ENCODE measurements around the gene ASB10.

ASB10 gene, protein sequence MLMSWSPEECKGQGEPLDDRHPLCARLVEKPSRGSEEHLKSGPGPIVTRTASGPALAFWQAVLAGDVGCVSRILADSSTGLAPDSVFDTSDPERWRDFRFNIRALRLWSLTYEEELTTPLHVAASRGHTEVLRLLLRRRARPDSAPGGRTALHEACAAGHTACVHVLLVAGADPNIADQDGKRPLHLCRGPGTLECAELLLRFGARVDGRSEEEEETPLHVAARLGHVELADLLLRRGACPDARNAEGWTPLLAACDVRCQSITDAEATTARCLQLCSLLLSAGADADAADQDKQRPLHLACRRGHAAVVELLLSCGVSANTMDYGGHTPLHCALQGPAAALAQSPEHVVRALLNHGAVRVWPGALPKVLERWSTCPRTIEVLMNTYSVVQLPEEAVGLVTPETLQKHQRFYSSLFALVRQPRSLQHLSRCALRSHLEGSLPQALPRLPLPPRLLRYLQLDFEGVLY

DNA sequence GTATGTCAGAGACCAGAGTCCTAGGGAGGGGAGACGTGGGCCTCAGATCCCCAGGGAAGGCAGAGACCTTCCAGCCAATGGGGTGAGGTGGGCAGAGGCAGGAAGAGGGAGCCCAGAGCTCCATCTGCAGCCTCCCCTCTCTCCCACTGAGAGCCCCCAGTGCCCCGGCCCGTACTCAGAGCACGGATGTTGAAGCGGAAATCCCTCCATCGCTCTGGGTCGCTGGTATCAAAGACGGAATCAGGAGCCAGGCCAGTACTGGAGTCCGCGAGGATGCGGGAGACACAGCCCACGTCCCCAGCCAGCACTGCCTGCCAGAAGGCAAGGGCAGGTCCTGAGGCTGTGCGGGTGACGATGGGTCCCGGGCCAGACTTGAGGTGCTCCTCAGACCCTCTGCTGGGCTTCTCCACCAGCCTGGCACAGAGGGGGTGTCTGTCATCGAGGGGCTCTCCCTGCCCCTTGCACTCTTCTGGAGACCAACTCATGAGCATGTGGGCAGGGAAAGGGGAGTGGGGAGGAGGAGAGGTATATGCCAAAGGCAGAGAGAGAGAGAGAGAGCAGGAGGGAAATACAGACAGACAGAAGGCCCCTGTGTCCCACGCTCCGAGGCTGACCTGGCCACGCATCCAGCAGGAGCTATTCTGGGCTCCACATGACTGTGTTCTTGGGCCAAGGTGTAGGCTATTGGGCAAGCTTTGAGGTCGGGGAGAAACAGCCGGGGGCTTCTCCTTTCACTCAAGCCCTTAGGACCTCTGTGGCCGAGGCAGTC, at the start of gene ASB10:
Gene ASB10 (minus strand): TSS at position 611 of the 769 bp plus-strand sequence. CDS start 120 bp downstream, at position 491.
- DNase-seq, result no peak

DNA sequence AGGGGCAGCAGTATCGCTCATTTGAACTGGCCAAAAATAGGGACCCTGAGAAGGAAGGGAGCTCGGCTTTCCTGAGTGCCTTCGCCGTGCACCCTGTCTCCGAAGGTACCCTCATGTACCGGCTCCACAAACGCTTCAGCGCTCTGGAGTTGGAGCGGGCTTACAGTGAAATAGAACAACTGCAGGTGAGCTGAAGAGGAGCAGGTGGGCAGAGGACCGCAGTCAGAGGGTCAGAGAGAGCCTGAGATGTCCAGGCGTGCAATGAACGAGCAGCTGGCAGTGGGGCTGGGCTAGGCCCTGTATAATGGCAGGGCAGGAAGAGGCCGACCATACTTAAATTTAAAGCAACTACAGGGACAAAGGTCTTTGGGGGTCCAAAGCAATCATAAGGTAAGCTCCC, 49.4 kb upstream of the ASB10 start:
- DNase-seq, result no peak

DNA sequence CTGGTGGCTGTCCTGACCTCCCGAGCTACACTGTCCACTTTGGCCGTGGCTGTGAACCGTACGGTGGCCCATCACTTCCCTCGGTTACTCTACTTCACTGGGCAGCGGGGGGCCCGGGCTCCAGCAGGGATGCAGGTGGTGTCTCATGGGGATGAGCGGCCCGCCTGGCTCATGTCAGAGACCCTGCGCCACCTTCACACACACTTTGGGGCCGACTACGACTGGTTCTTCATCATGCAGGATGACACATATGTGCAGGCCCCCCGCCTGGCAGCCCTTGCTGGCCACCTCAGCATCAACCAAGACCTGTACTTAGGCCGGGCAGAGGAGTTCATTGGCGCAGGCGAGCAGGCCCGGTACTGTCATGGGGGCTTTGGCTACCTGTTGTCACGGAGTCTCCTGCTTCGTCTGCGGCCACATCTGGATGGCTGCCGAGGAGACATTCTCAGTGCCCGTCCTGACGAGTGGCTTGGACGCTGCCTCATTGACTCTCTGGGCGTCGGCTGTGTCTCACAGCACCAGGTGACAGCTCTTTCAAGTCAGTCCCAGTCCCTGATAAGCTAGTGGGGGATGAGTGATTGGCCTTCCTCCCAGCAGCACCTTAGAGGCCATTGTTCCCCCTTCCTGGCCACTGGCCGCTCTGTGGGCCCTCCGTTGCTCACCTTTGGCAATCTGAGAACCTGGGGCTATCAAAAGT, 48.2 kb upstream of the ASB10 start:
- DNase-seq, result no peak

DNA sequence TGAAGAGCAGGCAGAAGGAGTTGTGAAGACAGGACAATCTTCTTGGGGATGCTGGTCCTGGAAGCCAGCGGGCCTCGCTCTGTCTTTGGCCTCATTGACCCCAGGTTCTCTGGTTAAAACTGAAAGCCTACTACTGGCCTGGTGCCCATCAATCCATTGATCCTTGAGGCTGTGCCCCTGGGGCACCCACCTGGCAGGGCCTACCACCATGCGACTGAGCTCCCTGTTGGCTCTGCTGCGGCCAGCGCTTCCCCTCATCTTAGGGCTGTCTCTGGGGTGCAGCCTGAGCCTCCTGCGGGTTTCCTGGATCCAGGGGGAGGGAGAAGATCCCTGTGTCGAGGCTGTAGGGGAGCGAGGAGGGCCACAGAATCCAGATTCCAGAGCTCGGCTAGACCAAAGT, 46.8 kb upstream of the ASB10 start:
- DNase-seq, result no peak

DNA sequence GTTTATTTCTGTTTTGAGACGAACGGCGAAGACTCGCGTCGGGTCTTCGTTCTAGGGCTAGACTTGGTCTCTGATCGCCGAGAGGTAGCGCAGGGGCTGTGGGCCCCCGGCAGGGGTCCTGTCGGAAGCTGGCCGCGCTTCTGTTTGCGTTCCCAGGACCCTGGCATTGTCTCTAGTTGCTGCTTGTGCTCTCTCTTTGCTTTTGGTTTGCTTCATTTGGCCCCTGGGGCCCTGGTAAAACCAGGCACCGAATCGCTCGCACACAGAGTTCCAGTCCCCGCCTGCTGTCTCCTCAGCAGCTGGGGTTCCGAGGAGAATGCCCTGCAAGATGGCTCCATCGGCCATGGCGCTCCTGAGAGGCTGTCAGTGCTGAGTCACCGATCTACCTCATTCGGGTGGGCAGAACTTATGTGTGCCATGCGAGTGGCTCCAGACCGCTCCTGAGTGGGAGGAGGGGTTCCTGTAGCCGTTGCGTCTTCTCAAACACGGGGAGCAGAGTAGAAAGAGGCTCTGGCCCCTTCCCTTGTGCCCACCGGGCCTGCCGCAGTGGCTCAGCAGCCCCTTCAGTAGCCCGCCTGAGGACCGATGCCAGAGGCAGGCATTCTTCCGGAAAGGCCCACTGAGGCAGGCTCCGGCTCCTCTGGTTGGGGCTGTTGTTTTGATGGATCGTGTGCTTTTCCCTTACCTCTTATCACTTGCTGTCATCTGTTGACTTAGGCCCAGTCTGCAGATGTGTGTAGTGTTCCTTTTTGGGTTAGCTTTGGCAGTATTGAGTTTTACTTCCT, 46.1 kb upstream of the ASB10 start:
- no peak for DNase-seq

DNA sequence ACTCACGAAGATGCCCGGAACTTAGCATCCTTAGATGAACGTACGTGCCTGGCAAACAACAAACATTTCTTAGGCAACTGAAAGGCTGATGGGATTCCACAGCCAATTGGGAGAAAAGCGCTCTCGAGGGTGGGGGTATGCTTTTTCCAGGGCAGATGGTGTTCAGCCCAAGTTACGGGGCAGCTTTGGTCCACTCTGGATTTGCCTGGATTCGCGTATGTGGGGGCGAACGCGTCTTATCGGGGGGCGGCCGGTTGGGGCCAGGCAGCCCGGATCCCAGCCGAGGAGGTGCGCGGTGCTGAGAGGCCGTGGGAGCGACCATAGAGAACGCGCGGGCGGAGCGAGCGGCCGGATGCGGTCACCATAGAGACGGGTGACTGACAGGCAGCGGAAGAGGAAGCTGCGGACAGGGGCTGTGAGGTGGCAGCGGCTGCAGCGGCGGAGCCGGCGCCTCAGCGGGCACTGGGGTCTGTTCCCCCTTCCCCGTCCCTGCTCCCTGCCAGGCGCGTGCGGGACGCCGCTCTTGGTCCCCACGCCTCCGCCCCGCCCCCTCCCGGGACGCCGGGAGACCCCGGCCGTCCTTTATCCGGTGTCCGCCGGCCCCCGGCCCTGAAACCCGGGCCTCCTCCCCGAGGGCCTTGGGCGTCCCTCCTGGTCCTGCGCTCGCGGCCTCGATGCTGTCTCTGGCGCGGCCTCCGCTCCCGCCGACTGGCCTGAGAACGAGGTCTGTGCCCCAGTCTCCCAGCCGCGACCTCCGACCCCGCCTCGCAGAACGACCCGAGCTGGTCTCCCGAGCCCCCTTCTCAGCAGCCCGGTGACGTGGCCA, 45.3 kb upstream of the ASB10 start, which contains the start of gene CHPF2:
Gene CHPF2 (plus strand): TSS at position 393 of the 826 bp plus-strand sequence. CDS start 1,529 bp downstream, outside the sequence.
- DNase-seq, result peak; percentile 43

DNA sequence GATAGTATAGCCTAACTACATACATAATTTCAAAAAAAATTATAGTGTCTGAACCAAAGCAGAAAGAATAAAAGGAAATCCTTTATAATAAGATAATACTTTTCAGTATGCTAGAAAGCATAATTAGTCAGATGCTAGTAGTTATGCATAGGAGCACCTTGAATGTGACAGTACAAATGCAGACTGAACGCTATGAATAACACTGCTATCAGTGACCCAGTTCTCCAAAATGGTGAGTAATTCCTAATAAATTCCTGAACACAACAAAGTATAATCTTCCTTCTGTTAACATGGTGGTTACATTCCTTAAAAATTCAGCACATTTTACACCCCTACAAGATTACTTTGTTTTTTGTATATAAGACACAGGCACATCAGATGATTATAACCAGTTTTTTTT, 44.0 kb upstream of the ASB10 start:
- no peak for DNase-seq

DNA sequence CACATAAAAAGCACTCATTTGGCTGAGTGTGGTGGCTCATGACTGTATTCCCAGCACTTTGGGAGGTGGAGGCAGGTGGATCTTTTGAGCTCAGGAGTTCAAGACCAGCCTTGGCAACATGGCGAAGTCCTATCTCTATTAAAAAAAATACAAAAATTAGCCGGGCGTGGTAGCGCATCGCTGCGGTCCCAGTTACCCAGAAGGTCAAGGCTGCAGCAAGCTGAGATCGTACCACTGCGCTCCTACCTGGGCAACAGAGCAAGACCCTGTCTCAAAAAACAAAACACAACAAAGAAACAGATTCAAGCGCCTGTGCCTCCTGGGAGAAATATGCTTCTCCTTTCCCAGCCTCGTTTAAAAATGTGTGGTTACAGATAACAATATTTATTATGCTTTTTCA, 42.2 kb upstream of the ASB10 start:
- DNase-seq, result no peak

DNA sequence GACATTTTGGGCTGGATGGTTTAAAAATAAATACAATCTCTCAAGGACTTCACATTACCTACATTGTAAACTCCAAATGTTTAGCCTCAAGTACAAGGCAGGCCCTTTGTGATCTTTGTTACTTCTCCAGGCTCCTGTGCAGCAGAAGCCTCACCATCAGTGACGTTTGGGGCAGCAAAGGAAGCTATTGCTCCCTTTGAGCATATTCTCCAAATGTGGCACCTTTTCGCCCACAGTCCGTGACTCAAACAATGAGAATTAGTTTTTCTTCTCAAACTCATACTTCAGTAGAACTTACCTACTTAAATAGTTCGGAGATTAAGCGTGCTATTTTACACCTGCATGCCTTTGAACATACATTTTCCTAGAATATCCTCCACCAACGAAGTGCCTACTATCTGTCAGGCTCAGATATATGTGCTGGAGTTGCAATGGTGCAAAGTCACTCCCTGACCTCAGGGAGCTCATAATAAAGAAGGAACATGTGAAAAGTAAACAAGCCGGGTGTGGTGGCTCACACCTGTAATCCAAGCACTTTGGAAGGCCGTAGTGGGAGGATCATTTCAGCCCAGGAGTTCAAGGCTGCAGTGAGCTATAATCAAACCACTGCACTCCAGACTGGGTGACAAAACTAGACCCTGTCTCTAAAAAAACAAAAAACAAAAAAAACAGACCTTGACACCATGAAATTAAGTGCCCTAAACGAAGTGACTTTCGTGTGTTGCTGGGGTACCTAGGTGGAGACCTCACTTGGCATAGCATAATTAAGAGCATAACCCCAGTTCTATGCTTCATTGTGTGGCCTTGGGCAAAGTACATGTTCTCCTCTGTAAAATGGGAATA, 41.2 kb upstream of the ASB10 start:
- no peak for DNase-seq

DNA sequence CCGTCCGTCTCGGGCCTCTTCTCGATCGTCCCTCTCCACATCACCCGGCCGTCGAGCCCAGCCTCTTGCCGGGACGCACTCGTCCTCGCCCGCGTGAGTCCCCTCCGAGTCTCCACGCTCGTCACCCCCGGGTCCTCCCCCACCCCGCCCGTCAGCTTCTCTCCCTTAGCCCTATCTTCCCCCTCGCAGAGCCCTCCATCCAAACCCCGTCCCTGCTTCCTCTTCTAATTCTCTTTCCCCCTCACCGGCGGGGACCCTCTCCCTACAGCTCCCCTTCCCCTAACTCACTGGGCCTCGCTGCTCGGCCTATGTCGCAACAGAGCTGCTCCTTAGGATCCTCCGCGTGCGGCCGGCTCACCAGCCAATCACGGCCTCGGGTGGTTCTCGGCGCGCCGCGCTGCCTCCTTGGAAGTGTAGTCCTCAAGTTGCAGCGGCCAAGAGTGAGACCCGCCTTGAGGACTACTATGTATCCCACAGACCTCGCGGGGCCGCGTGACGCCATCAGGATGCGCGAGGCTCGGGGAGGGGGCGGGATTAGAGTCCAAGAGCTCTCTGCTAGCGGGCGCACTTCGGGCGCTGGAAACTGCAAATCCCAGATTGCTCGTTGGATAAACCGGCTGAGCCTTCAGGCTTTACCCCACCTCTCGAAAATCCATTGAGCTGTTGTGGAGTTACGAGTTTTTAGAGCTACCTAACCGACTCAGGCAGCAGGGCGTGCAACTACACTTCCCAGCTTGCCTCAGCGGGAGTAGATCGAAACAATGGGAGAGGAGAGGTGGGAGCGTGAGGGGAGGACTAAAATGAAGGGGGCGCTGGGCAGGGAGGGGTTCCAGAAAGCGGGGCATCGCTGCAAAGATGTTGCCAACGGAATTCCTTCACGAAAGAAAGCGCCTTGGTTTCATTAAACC, 40.1 kb upstream of the ASB10 start, which contains the start of gene ABCF2:
Gene ABCF2 (minus strand): TSS at position 331 of the 908 bp plus-strand sequence. CDS start 747 bp downstream, outside the sequence.
- peak; percentile 97 for DNase-seq

DNA sequence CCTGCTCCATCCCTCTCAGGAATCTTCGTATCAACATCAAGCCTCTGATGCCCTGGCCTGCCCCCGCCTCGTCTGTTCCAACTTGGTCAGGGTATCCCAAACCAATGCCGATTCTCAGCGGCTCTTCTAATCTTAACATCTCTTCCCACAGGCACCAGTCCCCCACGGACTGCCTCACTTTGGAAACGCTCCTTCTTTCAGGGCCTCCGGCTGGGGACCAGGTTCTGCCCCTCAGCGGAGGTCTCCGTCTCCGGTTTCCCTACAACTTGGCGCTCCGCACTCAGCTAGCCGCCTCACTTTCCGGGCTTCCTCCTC, 39.5 kb upstream of the ASB10 start:
- no peak for DNase-seq

DNA sequence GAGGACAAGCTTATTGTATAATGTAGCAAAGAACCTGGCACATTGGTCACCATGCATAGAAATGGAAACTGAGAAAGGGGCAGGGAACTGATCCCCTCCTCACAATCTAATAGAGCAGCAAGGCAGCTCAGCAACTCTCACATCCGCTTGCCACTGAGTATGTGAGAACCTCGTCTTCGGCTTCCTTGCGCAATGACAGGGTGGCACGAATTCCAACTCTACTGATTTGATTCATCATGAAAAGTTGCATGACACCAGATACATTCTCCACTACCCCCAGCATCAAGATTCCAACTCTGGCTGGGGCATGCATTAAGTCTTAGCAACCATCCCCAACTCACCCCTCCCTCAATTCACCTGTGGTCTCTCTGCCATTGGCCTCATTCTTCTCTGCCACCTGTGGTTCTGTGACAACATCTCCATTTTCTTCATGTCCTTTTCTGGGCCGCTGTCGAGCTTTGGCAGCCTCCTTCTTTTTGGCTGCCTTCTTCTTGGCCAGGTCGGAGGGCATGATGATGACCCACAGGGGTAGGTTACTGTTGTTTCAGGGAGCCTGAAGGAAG, 39.0 kb upstream of the ASB10 start:
- DNase-seq, result no peak

DNA sequence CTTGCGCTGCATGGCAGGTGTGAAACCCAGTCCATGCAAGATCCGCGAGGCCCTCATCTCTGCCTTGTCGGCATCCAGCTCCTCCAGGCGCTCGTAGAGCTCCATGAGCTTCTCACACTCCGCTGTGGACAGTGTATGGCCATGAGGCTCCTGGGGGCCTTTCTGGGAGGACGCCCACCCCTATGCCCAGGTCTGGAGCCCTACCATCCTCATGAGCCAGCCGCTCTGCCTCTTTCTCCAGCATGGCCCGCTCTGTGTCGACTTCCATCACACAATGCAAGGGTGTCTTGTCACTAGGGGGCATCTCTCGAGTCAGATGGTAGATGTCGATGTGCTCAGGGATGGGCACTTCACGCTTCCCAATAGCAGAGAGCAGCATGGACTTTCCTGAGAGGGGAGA, 36.7 kb upstream of the ASB10 start:
- no peak for DNase-seq

DNA sequence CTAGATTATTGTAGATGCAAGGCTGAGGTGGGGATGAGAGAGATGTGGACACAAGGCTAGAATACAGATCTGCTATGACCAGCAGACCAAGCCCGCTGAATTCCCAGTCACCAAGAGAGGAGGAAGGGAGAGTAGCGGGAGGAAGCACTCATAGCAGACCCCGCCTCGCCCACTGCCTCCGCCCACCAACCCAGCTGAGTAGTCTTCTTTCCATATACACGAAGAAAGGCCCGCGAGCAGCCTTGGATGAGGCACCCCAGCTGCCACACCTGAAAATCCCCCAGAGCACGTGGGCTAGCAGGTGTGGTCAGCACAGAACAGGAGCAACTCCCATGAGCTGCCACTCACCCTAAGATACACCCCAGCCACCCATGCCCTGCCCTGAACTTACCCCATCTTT, 31.1 kb upstream of the ASB10 start:
- no peak for DNase-seq

DNA sequence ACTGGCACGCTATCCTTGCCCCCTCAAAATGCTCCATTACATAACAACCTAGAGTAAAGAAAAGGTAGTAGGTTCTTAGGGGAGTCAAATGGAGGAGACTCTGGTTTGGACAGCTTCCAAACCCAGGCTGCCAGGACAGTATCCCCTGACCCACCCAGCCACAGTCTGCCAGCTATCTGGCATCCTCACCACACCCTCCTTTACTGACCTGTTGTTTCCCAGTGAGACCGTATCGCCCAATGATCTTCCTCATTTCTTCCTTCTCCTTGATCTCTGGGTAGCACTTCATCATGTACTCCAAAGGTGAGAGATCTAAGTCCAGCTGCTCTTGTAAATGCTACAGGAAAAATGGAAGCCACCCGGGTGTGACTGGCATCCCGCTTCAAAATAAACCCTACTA, 28.3 kb upstream of the ASB10 start:
- DNase-seq, result no peak

DNA sequence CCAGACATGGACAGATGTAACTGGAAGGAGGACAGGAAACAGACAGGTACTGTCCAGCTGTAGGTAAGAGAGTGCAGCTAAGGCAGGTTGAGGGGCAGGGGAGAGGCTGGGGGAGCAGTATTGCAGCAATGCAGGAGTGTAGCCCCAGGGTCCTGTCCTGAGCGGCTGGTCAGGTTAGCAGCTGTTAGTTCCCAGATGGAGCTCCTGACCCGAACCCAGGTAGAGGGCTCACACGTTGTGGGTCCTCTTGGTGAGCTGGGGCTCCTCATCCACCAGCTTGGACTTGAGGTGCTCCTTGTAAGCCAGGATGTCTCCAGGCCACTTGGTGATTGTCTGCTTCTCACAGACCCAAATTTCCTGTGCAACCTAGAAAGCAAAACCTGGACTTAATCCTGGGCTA, 26.8 kb upstream of the ASB10 start:
- DNase-seq, result no peak

DNA sequence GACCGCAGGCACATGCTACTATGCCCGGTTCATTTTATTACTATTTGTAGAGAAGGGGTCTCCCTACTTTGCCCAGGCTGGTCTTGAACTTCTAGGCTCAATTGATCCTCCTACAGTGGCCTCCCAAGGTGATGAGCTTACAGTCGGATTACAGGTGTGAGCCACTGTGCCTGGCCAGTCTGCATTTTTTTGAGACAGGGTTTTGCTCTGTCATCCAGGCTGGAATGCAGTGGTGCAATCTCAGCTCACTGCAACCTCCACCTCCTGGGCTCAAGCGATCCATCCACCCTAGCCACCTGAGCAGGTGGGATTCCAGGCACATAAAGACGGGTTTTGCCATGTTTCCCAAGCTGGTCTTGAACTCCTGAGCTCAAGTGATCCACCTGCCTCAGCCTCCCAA, 25.6 kb upstream of the ASB10 start:
- no peak for DNase-seq

DNA sequence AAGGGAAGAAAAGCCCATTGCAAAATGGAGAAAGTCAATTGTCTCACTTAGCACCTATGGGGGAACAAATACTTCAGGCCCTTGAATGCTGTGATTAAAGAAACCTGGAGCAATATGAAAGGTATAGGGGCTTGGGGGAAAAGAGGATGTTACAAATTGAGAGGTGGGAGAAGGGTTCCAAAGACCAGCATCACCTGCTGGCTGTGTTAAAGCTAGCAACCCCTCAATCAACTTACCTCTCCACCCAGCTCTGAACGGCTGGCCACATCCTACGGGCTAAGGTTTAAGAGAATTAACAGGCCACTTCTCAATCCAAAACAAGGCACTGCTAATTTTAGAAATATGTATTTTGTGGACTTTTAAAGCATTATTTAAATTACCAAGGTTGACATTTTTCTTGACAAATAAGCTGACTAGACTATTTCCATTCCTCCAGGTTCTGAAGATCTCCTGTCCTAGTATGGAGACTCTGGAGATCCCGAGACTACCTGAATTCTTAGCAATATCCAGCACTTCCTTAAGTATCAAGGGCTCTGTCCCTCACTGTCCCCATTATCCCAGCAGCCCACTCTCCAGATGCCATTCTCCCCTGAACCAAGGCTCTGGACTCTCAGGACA, 24.2 kb upstream of the ASB10 start:
- DNase-seq, result no peak
